Sigmoid colon (tissue), 3 donors: ENCODE results near the gene ZNF136.

ENCODE experiments used
- POLR2A ChIP-seq, 2 donors: fragments of 450-650 bp; IDR thresholded peaks; one replicate each; pipeline ENCODE4 v1.6.1; 2016; ENCODE audit warnings: antibody characterized with exemption in 2 of 2, mild to moderate bottlenecking in 2 of 2, moderate library complexity in 2 of 2
- TF ChIP-seq, protein P1 (sequence below), 4 experiments: fragments of 450-650 bp in 3 of 4; fragments of 200-600 bp in 1 of 4; IDR thresholded peaks; one replicate each; pipeline ENCODE4 v1.5.1; 2016 to 2019; ENCODE audit warnings: antibody characterized with exemption in 4 of 4, mild to moderate bottlenecking in 3 of 4, moderate library complexity in 2 of 4

DNA sequence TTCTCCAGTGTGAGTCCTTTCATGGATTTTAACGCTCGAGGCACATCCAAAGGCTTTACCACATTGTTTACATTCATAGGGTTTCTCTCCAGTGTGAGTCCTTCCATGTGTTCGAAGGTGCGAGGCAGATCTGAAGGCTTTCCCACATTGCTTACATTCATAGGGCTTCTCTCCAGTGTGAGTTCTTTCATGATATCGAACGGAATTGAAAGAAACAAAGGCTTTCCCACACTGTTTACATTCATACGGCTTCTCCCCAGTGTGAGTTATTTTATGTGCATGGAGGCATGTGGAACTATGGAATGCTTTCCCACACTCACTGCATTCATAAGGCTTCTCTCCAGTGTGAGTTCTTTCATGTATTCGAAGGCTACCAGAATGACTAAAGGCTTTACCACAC lies 17.5 kb upstream of the ZNF136 start:
- TF ChIP-seq, protein P1, sequence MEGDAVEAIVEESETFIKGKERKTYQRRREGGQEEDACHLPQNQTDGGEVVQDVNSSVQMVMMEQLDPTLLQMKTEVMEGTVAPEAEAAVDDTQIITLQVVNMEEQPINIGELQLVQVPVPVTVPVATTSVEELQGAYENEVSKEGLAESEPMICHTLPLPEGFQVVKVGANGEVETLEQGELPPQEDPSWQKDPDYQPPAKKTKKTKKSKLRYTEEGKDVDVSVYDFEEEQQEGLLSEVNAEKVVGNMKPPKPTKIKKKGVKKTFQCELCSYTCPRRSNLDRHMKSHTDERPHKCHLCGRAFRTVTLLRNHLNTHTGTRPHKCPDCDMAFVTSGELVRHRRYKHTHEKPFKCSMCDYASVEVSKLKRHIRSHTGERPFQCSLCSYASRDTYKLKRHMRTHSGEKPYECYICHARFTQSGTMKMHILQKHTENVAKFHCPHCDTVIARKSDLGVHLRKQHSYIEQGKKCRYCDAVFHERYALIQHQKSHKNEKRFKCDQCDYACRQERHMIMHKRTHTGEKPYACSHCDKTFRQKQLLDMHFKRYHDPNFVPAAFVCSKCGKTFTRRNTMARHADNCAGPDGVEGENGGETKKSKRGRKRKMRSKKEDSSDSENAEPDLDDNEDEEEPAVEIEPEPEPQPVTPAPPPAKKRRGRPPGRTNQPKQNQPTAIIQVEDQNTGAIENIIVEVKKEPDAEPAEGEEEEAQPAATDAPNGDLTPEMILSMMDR (IDR thresholded peaks at IDR 0.05) = no peak
- TF ChIP-seq POLR2A (IDR thresholded peaks at IDR 0.05) = no peak
